ENCODE results near the gene RTTN. TPM values are rescaled to one million over a fixed set of nuclear protein-coding genes. Genes with fewer than 3 reads are reported as not detected.

Gene RTTN
- polyA plus RNA-seq, 1 donor (not counting 4 experiments of a cell fraction or from before 2014, with no cell fraction given), result 77.3 TPM

DNA sequence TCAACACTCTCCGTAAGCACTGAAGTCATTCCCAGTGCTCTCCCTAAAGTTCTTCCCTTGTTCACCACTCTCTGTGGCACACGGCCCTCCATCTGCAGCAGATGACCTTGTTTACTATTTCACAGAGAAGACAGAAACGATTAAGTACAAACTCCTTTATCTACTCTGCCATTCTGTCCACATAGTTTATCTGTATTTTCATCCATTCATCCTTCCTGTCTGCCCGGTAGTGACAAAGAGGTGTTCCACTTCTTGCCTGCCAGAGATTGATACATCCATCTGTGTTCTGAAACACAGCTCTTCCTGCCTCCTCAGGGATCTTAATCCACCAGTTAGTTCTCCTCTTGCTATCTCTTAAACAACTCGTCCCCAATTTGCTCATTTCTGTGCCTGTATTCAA lies 179.9 kb downstream of the RTTN start:
- Histone ChIP-seq H2AFZ (ENCODE audit: control insufficient read depth, low read length) (no peak overlapping the region), H3K9me3 (ENCODE audit: control insufficient read depth, low read depth, low read length) (no peaks in the 10 kb centered on the region), H3K27ac (ENCODE audit: control insufficient read depth, insufficient read depth, low read length) (no peak overlapping the region), H3K4me1 (ENCODE audit: control insufficient read depth, extremely low read depth, insufficient read depth, low read length) (no peaks in the 10 kb centered on the region), H3K36me3 (ENCODE audit: control insufficient read depth in 2 of 2, extremely low read depth in 1 of 2, insufficient read depth in 2 of 2, low read length in 2 of 2) (peaks cover 36 to 51% of the 10 kb centered on the region in 2 experiments), H3K27me3 (ENCODE audit: control insufficient read depth, extremely low read depth, insufficient read depth, low read length) (no peaks in the 10 kb centered on the region), H3K9me1 (ENCODE audit: control insufficient read depth, extremely low read depth, insufficient read depth, low read length) (no peaks in the 10 kb centered on the region), H3K79me2 (ENCODE audit: control insufficient read depth, insufficient read depth, low read length) (peaks cover 39% of the 10 kb centered on the region), H3K4me2 (ENCODE audit: control insufficient read depth, extremely low read depth, insufficient read depth, low read depth, low read length) (no peak overlapping the region), H4K20me1 (ENCODE audit: control insufficient read depth, extremely low read depth, insufficient read depth, low read length) (no peaks in the 10 kb centered on the region), H3K9ac (ENCODE audit: control insufficient read depth, extremely low read depth, insufficient read depth, low read length) (no peak overlapping the region), H3K4me3 (ENCODE audit: control insufficient read depth in 2 of 3, extremely low read depth in 1 of 3, insufficient read depth in 2 of 3, low read depth in 1 of 3, low read length in 3 of 3) (no peak overlapping the region)
- FAIRE-seq (no peak), DNase-seq (ENCODE audit: low read depth, low spot score) (no peak)
- dilution Hi-C loops (cut with MboI; ENCODE audit: extremely low pct_ligation_motif_present, low sequenced_read_pairs), result no loop called here
- TF ChIP-seq CTCF (optimal IDR thresholded peaks at IDR 0.05 in 1 of 3, IDR thresholded peaks at IDR 0.05 in 1 of 3, conservative IDR thresholded peaks at IDR 0.05 in 1 of 3; ENCODE audit: extremely low read depth in 1 of 3, insufficient read depth in 2 of 3, low read length in 3 of 3) (no peak), EZH2 (IDR thresholded peaks at IDR 0.05; ENCODE audit: low read length) (no peak)

DNA sequence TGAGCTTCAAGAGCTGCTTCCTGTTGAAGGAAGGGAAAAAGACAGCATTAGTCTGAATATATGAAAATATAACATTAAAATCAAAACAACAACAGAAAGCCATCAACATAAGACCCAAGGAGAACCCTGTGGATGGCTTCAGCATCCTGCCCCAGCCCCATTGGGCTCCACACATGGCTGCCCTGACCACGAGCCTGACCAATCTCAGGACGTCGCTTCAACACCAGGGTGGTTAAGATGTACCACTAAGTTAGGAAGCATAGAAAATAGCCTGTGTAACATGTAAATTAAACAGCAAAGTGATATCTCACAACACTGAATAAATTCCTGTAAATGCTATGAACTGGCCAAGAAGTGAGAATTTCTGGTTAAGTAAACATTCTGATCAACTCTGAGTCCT lies 180.7 kb downstream of the RTTN start:
- no peaks in the 10 kb centered on the region for H3K4me1 ChIP-seq (ENCODE audit: control insufficient read depth, extremely low read depth, insufficient read depth, low read length)
- H3K36me3 ChIP-seq (ENCODE audit: control insufficient read depth in 2 of 2, extremely low read depth in 1 of 2, insufficient read depth in 2 of 2, low read length in 2 of 2), result peaks cover 37 to 48% of the 10 kb centered on the region in 2 experiments
- no peak overlapping the region for H3K4me2 ChIP-seq (ENCODE audit: control insufficient read depth, extremely low read depth, insufficient read depth, low read depth, low read length)
- H3K9me3 ChIP-seq (ENCODE audit: control insufficient read depth, low read depth, low read length), result no peaks in the 10 kb centered on the region
- peaks cover 33% of the 10 kb centered on the region for H3K79me2 ChIP-seq (ENCODE audit: control insufficient read depth, insufficient read depth, low read length)
- FAIRE-seq, result no peak
- no peak overlapping the region for H3K27ac ChIP-seq (ENCODE audit: control insufficient read depth, insufficient read depth, low read length)
- TF ChIP-seq CTCF (optimal IDR thresholded peaks at IDR 0.05 in 1 of 3, IDR thresholded peaks at IDR 0.05 in 1 of 3, conservative IDR thresholded peaks at IDR 0.05 in 1 of 3; ENCODE audit: extremely low read depth in 1 of 3, insufficient read depth in 2 of 3, low read length in 3 of 3) (no peak), EZH2 (IDR thresholded peaks at IDR 0.05; ENCODE audit: low read length) (no peak)
- no peak overlapping the region for H3K4me3 ChIP-seq (ENCODE audit: control insufficient read depth in 2 of 3, extremely low read depth in 1 of 3, insufficient read depth in 2 of 3, low read depth in 1 of 3, low read length in 3 of 3)
- no peak for DNase-seq (ENCODE audit: low read depth, low spot score)
- H3K27me3 ChIP-seq (ENCODE audit: control insufficient read depth, extremely low read depth, insufficient read depth, low read length), result no peaks in the 10 kb centered on the region
- H2AFZ ChIP-seq (ENCODE audit: control insufficient read depth, low read length), result no peak overlapping the region
- no peak overlapping the region for H3K9ac ChIP-seq (ENCODE audit: control insufficient read depth, extremely low read depth, insufficient read depth, low read length)
- no peaks in the 10 kb centered on the region for H4K20me1 ChIP-seq (ENCODE audit: control insufficient read depth, extremely low read depth, insufficient read depth, low read length)
- H3K9me1 ChIP-seq (ENCODE audit: control insufficient read depth, extremely low read depth, insufficient read depth, low read length), result no peaks in the 10 kb centered on the region
- dilution Hi-C loops (cut with MboI; ENCODE audit: extremely low pct_ligation_motif_present, low sequenced_read_pairs), result no loop called here

Data from keratinocyte (primary cell).